Measurements from ENCODE around the gene ACTN4.
A peak's percentile ranks its signal among the peaks of the same experiment; 100 is the strongest.
"Not testable (repeated sequence)": the region's sequence is repeated elsewhere in the genome, so short reads cannot be mapped to it uniquely, and the experiment has no call there.

The ACTN4 gene

GRCh38 chr19:38619361-38620174 is 27.9 kb upstream of the ACTN4 start:
- DNase-seq (ENCODE audit: insufficient read length): no peak
- peak; percentile 9 for FAIRE-seq
- no peak for TF ChIP-seq TAF1 (IDR thresholded peaks at IDR 0.05; ENCODE audit: borderline replicate concordance, low read depth, low read length)
- no peak; the same call in 1 of the 2 replicates for TF ChIP-seq POLR2AphosphoS5 (IDR thresholded peaks at IDR 0.05; ENCODE audit: low read depth, low read length)
- TF ChIP-seq POLR2A (IDR thresholded peaks at IDR 0.05; ENCODE audit: low read depth, low read length): no peak

GRCh38 chr19:38624822-38625221 is 22.6 kb upstream of the ACTN4 start:
- FAIRE-seq: no peak
- TF ChIP-seq POLR2AphosphoS5 (IDR thresholded peaks at IDR 0.05; ENCODE audit: low read depth, low read length) (no peak), POLR2A (IDR thresholded peaks at IDR 0.05; ENCODE audit: low read depth, low read length) (no peak), TAF1 (IDR thresholded peaks at IDR 0.05; ENCODE audit: borderline replicate concordance, low read depth, low read length) (no peak)

GRCh38 chr19:38626401-38626800 is 21.0 kb upstream of the ACTN4 start:
- FAIRE-seq: no peak
- TF ChIP-seq TAF1 (IDR thresholded peaks at IDR 0.05; ENCODE audit: borderline replicate concordance, low read depth, low read length) (no peak), POLR2AphosphoS5 (IDR thresholded peaks at IDR 0.05; ENCODE audit: low read depth, low read length) (no peak), POLR2A (IDR thresholded peaks at IDR 0.05; ENCODE audit: low read depth, low read length) (no peak)
- DNase-seq (ENCODE audit: insufficient read length): no peak

More at GRCh38 chr19:38624822-38625221, 22.6 kb upstream of the ACTN4 start:
- DNase-seq (ENCODE audit: insufficient read length): no peak

- FAIRE-seq (no peak), DNase-seq (ENCODE audit: insufficient read length) (no peak)
- no peak for TF ChIP-seq POLR2AphosphoS5 (IDR thresholded peaks at IDR 0.05; ENCODE audit: low read depth, low read length)
- no peak for TF ChIP-seq TAF1 (IDR thresholded peaks at IDR 0.05; ENCODE audit: borderline replicate concordance, low read depth, low read length)
- TF ChIP-seq POLR2A (IDR thresholded peaks at IDR 0.05; ENCODE audit: low read depth, low read length): no peak
Observed at GRCh38 chr19:38629568-38629967, 17.9 kb upstream of the ACTN4 start.

GRCh38 chr19:38631301-38631700 is 16.1 kb upstream of the ACTN4 start:
- not testable (repeated sequence) for DNase-seq (ENCODE audit: insufficient read length); FAIRE-seq

GRCh38 chr19:38631811-38632475 is 15.5 kb upstream of the ACTN4 start:
- not testable (repeated sequence) for DNase-seq (ENCODE audit: insufficient read length); FAIRE-seq

- FAIRE-seq (no peak), DNase-seq (ENCODE audit: insufficient read length) (no peak)
- TF ChIP-seq POLR2A (IDR thresholded peaks at IDR 0.05; ENCODE audit: low read depth, low read length) (peak; percentile 53), TAF1 (IDR thresholded peaks at IDR 0.05; ENCODE audit: borderline replicate concordance, low read depth, low read length) (no peak), POLR2AphosphoS5 (IDR thresholded peaks at IDR 0.05; ENCODE audit: low read depth, low read length) (0 out of 2 replicates have a peak, but pooled peaks have one; percentile 22)
Observed at GRCh38 chr19:38632476-38633213, 14.8 kb upstream of the ACTN4 start.

- peak; percentile 27 for FAIRE-seq
- no peak for TF ChIP-seq POLR2A (IDR thresholded peaks at IDR 0.05; ENCODE audit: low read depth, low read length)
- peak; percentile 48; the same call in 1 of the 2 replicates for TF ChIP-seq POLR2AphosphoS5 (IDR thresholded peaks at IDR 0.05; ENCODE audit: low read depth, low read length)
- DNase-seq (ENCODE audit: insufficient read length): peak; percentile 65
Observed at GRCh38 chr19:38634757-38635482, 12.5 kb upstream of the ACTN4 start.

- no peak for FAIRE-seq
- TF ChIP-seq TAF1 (IDR thresholded peaks at IDR 0.05; ENCODE audit: borderline replicate concordance, low read depth, low read length): no peak
- no peak for TF ChIP-seq POLR2AphosphoS5 (IDR thresholded peaks at IDR 0.05; ENCODE audit: low read depth, low read length)
- no peak for TF ChIP-seq POLR2A (IDR thresholded peaks at IDR 0.05; ENCODE audit: low read depth, low read length)
- no peak for DNase-seq (ENCODE audit: insufficient read length)
Observed at GRCh38 chr19:38635483-38636399, 11.7 kb upstream of the ACTN4 start.

GRCh38 chr19:38638461-38638860 is 9.0 kb upstream of the ACTN4 start:
- no peak for TF ChIP-seq TAF1 (IDR thresholded peaks at IDR 0.05; ENCODE audit: borderline replicate concordance, low read depth, low read length)
- TF ChIP-seq POLR2AphosphoS5 (IDR thresholded peaks at IDR 0.05; ENCODE audit: low read depth, low read length): no peak
- TF ChIP-seq POLR2A (IDR thresholded peaks at IDR 0.05; ENCODE audit: low read depth, low read length): no peak
- FAIRE-seq (no peak), DNase-seq (ENCODE audit: insufficient read length) (no peak)

All from GM12892 (cell line).